Small intestine (tissue), 7 donors: ENCODE results near the gene AKAP6. TPM values are rescaled to one million over a fixed set of nuclear protein-coding genes. Genes with fewer than 3 reads are reported as not detected.
A peak's percentile ranks its signal among the peaks of the same experiment; 100 is the strongest.
"Not testable (repeated sequence)": the region's sequence is repeated elsewhere in the genome, so short reads cannot be mapped to it uniquely, and the experiment has no call there.

ENCODE experiments used
- DNase-seq, 2 donors: peaks; one replicate each; pipeline versions ENCODE4 v3.0.0 to v3.0.0-alpha.2; 2013
- FAIRE-seq: peaks from 2 replicates; lab custom pipeline; 2012; peaks lifted over from hg19 to GRCh38; lab: Jason Lieb, UNC
- H3K27ac ChIP-seq, 3 donors: one replicate each; pipeline ENCODE4 v1.5.1; 2013; ENCODE audit warnings: low read length in 2 of 3, mild to moderate bottlenecking in 2 of 3, control low read depth in 1 of 3, inconsistent platforms in 1 of 3, low read depth in 1 of 3, moderate library complexity in 1 of 3
- H3K27me3 ChIP-seq, 3 donors: one replicate each; pipeline ENCODE4 v1.6.1; 2013; ENCODE audit warnings: low read length in 3 of 3, inconsistent platforms in 1 of 3; ENCODE audit not compliant: control insufficient read depth in 3 of 3, insufficient read depth in 3 of 3
- H3K36me3 ChIP-seq, 3 donors: one replicate each; pipeline ENCODE4 v1.6.1; 2013; ENCODE audit warnings: low read length in 3 of 3, inconsistent platforms in 1 of 3, low read depth in 1 of 3, mild to moderate bottlenecking in 1 of 3, moderate library complexity in 1 of 3; ENCODE audit not compliant: control insufficient read depth in 3 of 3, insufficient read depth in 2 of 3
- H3K4me1 ChIP-seq, 3 donors: one replicate each; pipeline ENCODE4 v1.6.1; 2013; ENCODE audit warnings: low read length in 2 of 3, inconsistent platforms in 1 of 3, low read depth in 1 of 3, mild to moderate bottlenecking in 1 of 3, moderate library complexity in 1 of 3; ENCODE audit not compliant: control insufficient read depth in 3 of 3, insufficient read depth in 2 of 3
- H3K4me3 ChIP-seq, 3 donors: one replicate each; pipeline ENCODE4 v1.5.1; 2013; ENCODE audit warnings: low read length in 3 of 3, control low read depth in 1 of 3, inconsistent platforms in 1 of 3, low read depth in 1 of 3, mild to moderate bottlenecking in 1 of 3, moderate library complexity in 1 of 3
- H3K9me3 ChIP-seq, 2 donors: one replicate each; pipeline ENCODE4 v1.6.1; 2013; ENCODE audit warnings: low read depth in 1 of 2, low read length in 1 of 2; ENCODE audit not compliant: control insufficient read depth in 2 of 2, insufficient read depth in 1 of 2
- WGBS, 3 donors: extraction: QIAGEN DNeasy Blood & Tissue Kit; methylation state at CpG; one replicate each; pipeline ENCODE4 v1.1.7; 2013; 5-methylcytosine and 5-hydroxymethylcytosine counted together
- polyA plus RNA-seq, 4 donors: library from polyadenylated mRNA; stranded (reverse) in 3 of 4; unstranded in 1 of 4; fragments of 200-250 nt in 3 of 4; fragments of 120-200 nt in 1 of 4; gene quantifications; one replicate each; pipeline versions ENCODE4 v1.2.1 to v1.2.3, GENCODE V29; 2013
- donor health status: healthy with polysubstance abuse.
- donor health status: control.
- donor health status: control.
- donor health status: Bipolar disorder and iron deficiency.
- donor health status: healthy.

Gene AKAP6
- polyA plus RNA-seq, 4 donors: 0.45 to 3.6 (median 0.96) TPM

DNA sequence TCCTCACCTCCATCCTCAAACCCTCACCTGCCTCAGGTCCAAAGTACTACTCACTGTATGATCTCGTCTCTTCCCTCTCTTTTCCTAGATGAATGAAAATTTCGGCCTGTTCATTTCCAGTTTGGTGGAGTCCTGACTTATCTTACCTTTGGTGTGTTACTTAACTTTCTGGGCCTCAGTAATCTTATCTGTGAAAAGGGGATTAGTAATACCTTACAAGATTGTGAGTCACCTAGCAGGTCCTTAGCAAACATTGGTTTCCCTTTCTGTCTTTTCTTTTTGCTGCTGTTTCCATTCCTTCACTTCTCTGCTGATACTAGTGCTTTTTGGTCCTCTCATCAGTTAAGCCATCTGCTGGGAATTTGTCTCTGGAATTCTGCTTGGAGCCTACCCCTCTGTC lies 52.8 kb downstream of the AKAP6 start:
- H3K36me3 ChIP-seq: no peaks in the 10 kb centered on the region
- H3K4me1 ChIP-seq: no peaks in the 10 kb centered on the region
- no peaks in the 10 kb centered on the region for H3K27me3 ChIP-seq
- no peak overlapping the region for H3K27ac ChIP-seq
- H3K4me3 ChIP-seq: no peak overlapping the region
- FAIRE-seq: no peak
- DNase-seq: peak in 1 of 2 donors; percentile 23
- H3K9me3 ChIP-seq: no peaks in the 10 kb centered on the region
- 33 to 65% (median 49%) methylated on average over 2 of the region's 2 CpGs for WGBS, 3 donors

DNA sequence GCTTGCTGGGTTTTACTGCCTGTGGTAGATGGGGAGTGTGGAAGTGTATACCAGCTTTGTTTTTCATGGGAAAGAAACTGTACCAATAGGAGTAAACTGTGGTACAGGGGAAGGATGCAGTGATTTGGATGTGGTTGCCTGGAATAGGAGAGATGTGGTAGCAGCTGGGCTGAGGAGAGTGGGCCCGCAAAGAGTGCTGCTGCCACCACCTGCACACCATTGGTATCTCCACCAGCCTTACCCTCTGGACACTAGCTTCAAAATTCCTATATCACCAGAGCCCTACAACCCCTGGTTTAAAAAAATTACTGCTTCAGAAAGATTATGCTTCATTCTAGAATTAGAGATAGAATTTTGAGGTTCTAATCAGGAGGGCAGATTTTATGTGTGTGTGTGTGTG lies 53.6 kb downstream of the AKAP6 start:
- H3K27ac ChIP-seq: no peak overlapping the region
- no peaks in the 10 kb centered on the region for H3K9me3 ChIP-seq
- H3K4me3 ChIP-seq: no peak overlapping the region
- DNase-seq (peak in 1 of 2 donors; percentile 21), FAIRE-seq (no peak)
- 82 to 92% (median 86%) methylated on average over 1 of the region's 1 CpG for WGBS, 3 donors
- H3K36me3 ChIP-seq: no peaks in the 10 kb centered on the region
- no peaks in the 10 kb centered on the region for H3K4me1 ChIP-seq
- no peaks in the 10 kb centered on the region for H3K27me3 ChIP-seq

DNA sequence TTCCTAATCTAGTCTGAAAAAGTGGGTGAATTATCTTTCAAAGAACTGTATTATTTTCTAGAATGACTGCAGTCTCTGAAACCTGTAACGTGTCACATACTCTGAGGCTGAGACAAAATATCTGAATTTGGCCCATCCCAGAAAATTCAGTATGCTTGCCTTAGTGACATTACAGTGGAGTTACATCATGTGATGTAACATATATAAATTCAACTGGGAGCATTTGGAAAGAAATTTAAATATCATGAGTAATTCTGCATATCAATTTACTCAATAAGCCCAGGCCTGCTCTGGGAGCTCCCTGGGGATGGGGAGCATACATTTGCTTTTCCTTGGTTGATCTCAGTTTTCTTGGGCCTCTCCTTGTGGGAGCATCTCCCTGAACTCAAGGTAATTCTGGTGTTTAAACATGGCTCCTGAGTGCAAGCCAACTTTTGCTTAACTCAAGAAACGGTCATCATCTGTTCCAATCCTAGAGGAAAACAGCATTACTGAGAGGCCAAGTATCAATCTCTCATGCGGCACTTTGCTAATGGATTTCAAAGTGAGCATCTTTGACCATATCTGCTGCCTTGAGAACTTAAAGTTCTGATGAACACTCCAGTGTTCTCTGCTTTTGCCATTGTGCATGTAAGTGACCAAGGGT lies 54.4 kb downstream of the AKAP6 start:
- Histone ChIP-seq H3K4me1 (no peaks in the 10 kb centered on the region), H3K9me3 (no peaks in the 10 kb centered on the region), H3K4me3 (no peak overlapping the region), H3K36me3 (no peaks in the 10 kb centered on the region), H3K27me3 (no peaks in the 10 kb centered on the region), H3K27ac (no peak overlapping the region)
- DNase-seq: no peak
- no peak for FAIRE-seq
- 88 to 93% (median 90%) methylated on average over 3 of the region's 3 CpGs for WGBS, 3 donors

DNA sequence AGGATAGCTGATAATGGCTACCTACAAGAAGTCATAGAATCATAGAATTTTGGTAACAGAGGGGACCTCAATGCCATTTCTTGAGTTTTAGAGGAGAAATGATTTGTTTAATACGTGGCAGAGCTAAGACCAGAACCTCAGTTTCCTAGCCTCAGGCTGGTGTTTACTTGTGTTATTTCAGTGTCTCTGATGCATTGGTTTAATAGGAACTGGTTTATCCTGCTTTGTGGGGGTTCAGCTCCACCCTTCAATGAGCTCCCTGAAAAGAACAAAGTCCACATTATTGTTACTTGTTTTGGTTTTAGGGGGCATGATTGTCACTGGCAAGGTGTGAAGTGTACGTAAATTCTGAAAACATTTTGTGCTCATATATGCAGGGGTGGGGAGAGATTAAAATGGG lies 55.4 kb downstream of the AKAP6 start:
- Histone ChIP-seq H3K27ac (no peak overlapping the region), H3K4me3 (no peak overlapping the region), H3K9me3 (no peaks in the 10 kb centered on the region), H3K36me3 (no peaks in the 10 kb centered on the region), H3K27me3 (no peaks in the 10 kb centered on the region), H3K4me1 (no peaks in the 10 kb centered on the region)
- FAIRE-seq (no peak), DNase-seq (peak; percentile 9 to 18)
- 40 to 66% (median 52%) methylated on average over 2 of the region's 2 CpGs for WGBS, 3 donors

DNA sequence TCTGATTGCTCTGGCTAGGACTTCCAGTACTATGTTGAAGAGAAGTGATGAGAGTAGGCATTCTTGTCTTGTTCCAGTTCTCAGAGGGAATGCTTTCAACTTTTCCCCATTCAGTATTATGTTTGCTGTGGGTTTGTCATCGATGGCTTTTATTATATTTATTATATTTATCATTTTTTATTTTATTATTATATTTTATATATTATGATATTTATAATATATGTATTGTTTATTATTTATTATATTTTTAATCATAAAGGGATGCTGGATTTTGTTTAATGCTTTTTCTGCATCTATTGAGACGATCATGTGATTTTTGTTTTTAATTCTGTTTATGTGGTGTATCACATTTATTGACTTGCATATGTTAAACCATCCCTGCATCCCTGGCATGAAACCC lies 58.2 kb downstream of the AKAP6 start:
- not testable (repeated sequence) for H3K9me3 ChIP-seq, H3K4me3 ChIP-seq, DNase-seq, H3K36me3 ChIP-seq, H3K27me3 ChIP-seq, H3K27ac ChIP-seq, FAIRE-seq, H3K4me1 ChIP-seq
- WGBS, 3 donors: 88 to 91% (median 90%) methylated on average over 2 of the region's 2 CpGs

DNA sequence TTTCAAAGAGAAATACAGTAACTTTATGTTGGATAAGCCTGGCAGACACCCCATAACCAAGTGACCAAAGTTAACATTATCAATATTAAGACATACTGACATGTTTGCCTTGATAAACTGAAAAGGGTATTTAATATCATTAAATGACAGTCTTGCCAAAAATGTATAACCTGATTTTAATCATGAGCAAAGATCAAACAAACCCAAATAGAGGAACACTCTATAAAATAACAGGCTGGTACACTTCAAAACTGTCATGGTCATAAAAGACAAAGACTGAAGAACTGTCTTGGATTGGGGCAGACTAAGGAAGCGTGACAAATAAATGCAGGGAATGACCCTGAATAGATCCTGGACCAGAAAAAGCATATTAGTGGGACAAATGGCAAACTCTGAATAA lies 64.0 kb downstream of the AKAP6 start:
- DNase-seq (no peak), FAIRE-seq (no peak)
- WGBS, 3 donors: 81 to 93% (median 83%) methylated on average over 1 of the region's 1 CpG
- Histone ChIP-seq H3K4me1 (no peaks in the 10 kb centered on the region), H3K36me3 (no peaks in the 10 kb centered on the region), H3K9me3 (peaks cover 0 to 9% of the 10 kb centered on the region in 2 donors), H3K27ac (no peak overlapping the region), H3K27me3 (no peaks in the 10 kb centered on the region), H3K4me3 (no peak overlapping the region)

DNA sequence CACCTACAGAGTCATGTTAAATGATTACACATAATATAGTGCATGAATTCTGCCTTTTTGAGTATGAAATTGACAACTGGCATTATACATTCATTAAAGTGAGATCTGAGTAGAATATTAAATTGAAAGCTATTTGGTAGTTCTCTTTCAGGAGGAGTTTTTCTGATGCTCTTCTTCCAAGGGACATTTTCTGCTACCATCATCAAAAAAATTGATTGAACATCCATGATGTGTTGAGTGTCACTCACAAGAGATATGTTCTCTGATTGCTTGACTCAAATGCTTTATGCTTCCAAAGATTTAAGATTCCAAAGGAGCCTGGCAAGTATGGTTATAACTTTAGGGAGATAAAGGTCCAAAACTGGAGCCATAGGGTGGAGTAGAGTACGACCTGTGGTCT lies 64.9 kb downstream of the AKAP6 start:
- WGBS, 3 donors: 73 to 84% (median 73%) methylated on average over 1 of the region's 1 CpG
- Histone ChIP-seq H3K4me3 (no peak overlapping the region), H3K36me3 (no peaks in the 10 kb centered on the region), H3K4me1 (no peaks in the 10 kb centered on the region), H3K27ac (no peak overlapping the region), H3K27me3 (no peaks in the 10 kb centered on the region), H3K9me3 (peaks cover 0 to 9% of the 10 kb centered on the region in 2 donors)
- FAIRE-seq (no peak), DNase-seq (no peak)

DNA sequence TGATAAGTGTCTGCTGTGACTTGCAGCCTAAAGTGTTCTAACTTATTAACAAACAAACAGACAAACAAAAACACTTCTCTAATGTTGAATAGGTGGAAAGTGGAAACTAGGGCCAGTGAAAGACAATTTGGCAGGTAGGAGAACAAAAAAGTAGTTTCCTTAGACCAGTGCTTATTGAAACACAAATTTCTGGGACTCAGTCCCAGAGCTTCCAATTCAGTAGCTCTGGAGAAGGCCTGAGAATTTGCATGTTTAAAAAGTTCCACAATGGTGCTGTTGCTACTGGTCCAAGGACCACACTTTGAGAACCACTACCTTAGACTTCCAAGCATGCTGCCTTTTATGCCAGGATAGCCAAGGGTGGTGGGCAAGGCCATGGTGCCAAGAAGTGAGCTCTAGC lies 67.8 kb downstream of the AKAP6 start:
- H3K36me3 ChIP-seq: no peaks in the 10 kb centered on the region
- H3K9me3 ChIP-seq: peaks cover 0 to 3% of the 10 kb centered on the region in 2 donors
- no peak overlapping the region for H3K4me3 ChIP-seq
- no peaks in the 10 kb centered on the region for H3K27me3 ChIP-seq
- FAIRE-seq (no peak), DNase-seq (no peak)
- H3K27ac ChIP-seq: no peak overlapping the region
- H3K4me1 ChIP-seq: no peaks in the 10 kb centered on the region
